HepG2 (cell line): Measurements from ENCODE around the gene F12. TPM values are rescaled to one million over a fixed set of nuclear protein-coding genes. Genes with fewer than 3 reads are reported as not detected.
A peak's percentile ranks its signal among the peaks of the same experiment; 100 is the strongest.

Experiments used
- AGO1 ChIP-seq: fragments of 200-400 bp; formaldehyde crosslinking; IDR thresholded peaks from 2 replicates; pipeline ENCODE4 v1.6.1; 2017; ENCODE audit warnings: mild to moderate bottlenecking, low read depth, low read length, moderate library complexity; ENCODE audit not compliant: poor library complexity, severe bottlenecking
- CEBPB ChIP-seq: IDR thresholded peaks from 2 replicates; pipeline ENCODE4 v1.6.1; 2011; ENCODE audit warnings: low read depth, low read length, improper control_type of control experiment, borderline replicate concordance
- CSRNP2 ChIP-seq: sonication (generic); formaldehyde crosslinking; conservative IDR thresholded peaks from 2 replicates; pipeline ENCODE4 v1.8.0; 2022; ENCODE audit warnings: low read depth, missing genetic modification reagents
- E2F2 ChIP-seq: sonication (generic); formaldehyde crosslinking; IDR thresholded peaks from 2 replicates; pipeline ENCODE4 v1.4.0; 2020; ENCODE audit warnings: missing genetic modification reagents, borderline replicate concordance
- FOXA3 ChIP-seq: IDR thresholded peaks from 2 replicates; pipeline ENCODE4 v1.6.1; 2016; ENCODE audit warnings: missing genetic modification reagents, missing compliant biosample characterization
- HMG20B ChIP-seq: conservative IDR thresholded peaks from 2 replicates; pipeline ENCODE4 v1.6.1; 2016; ENCODE audit warnings: missing genetic modification reagents, missing compliant biosample characterization
- HNF1B ChIP-seq: sonication (generic); formaldehyde crosslinking; IDR thresholded peaks from 2 replicates; pipeline ENCODE4 v1.5.1; 2020; ENCODE audit warnings: mild to moderate bottlenecking, moderate library complexity, missing genetic modification reagents
- HNF4A ChIP-seq: sonication (generic); formaldehyde crosslinking; IDR thresholded peaks from 2 replicates; pipeline ENCODE4 v1.4.0; 2020; ENCODE audit warnings: missing genetic modification reagents
- JARID2 ChIP-seq: sonication (generic); formaldehyde crosslinking; IDR thresholded peaks from 2 replicates; pipeline ENCODE4 v1.8.1; 2023; ENCODE audit warnings: missing genetic modification reagents, inconsistent platforms; ENCODE audit not compliant: insufficient replicate concordance
- NFAT5 ChIP-seq: sonication (generic); formaldehyde crosslinking; IDR thresholded peaks from 2 replicates; pipeline ENCODE4 v1.4.0; 2020; ENCODE audit warnings: missing genetic modification reagents
- REXO4 ChIP-seq: sonication (generic); formaldehyde crosslinking; IDR thresholded peaks from 2 replicates; pipeline ENCODE4 v1.8.0; 2022; ENCODE audit warnings: missing genetic modification reagents, mild to moderate bottlenecking, borderline replicate concordance
- SMAD3 ChIP-seq: sonication (generic); formaldehyde crosslinking; IDR thresholded peaks from 2 replicates; pipeline ENCODE4 v1.4.0; 2020; ENCODE audit warnings: missing genetic modification reagents
- SMARCC2 ChIP-seq: fragments of 450-650 bp; IDR thresholded peaks from 2 replicates; pipeline ENCODE4 v1.6.1; 2017; ENCODE audit warnings: antibody characterized with exemption, mild to moderate bottlenecking
- TCF12 ChIP-seq, 2 experiments: fragments of 450-650 bp in 1 of 2; sonication (generic) in 1 of 2; formaldehyde crosslinking in 1 of 2; IDR thresholded peaks; 2 replicates each; pipeline versions ENCODE4 v1.6.1 to v1.8.0; 2017 to 2022; ENCODE audit warnings: antibody characterized with exemption in 1 of 2, mild to moderate bottlenecking in 1 of 2, missing genetic modification reagents in 1 of 2, moderate library complexity in 1 of 2
- ZBTB34 ChIP-seq: sonication (generic); formaldehyde crosslinking; IDR thresholded peaks from 2 replicates; pipeline ENCODE4 v1.8.0; 2022; ENCODE audit warnings: mild to moderate bottlenecking, missing genetic modification reagents
- ZFP41 ChIP-seq: sonication (generic); formaldehyde crosslinking; IDR thresholded peaks from 2 replicates; pipeline ENCODE4 v1.4.0; 2020; ENCODE audit warnings: mild to moderate bottlenecking, missing genetic modification reagents, borderline replicate concordance
- polyA plus RNA-seq, 8 experiments: library from polyadenylated mRNA; depleted of rRNA in 3 of 8; stranded (reverse) in 7 of 8; unstranded in 1 of 8; fragments of >200 nt; fragmentation: Illumina TruSeq in 4 of 8; extraction: Trizol in 4 of 8; gene quantifications; 2 replicates each; pipeline versions ENCODE4 v1.2.1 to v1.2.3, GENCODE V29; 2011 to 2016; ENCODE audit warnings: low read depth in 4 of 8, missing spikeins in 1 of 8, mixed read lengths in 1 of 8; ENCODE audit not compliant: insufficient read depth in 1 of 8
- total RNA-seq, 5 experiments: library from RNA; depleted of rRNA; stranded (reverse); fragments of >200 nt; fragmentation: Illumina TruSeq; extraction: Trizol; gene quantifications; 2 replicates each; pipeline ENCODE4 v1.2.3, GENCODE V29; 2016; ENCODE audit warnings: low read depth in 1 of 5

The F12 gene
- total and polyA plus RNA-seq, 2 of the 13 experiments (the other 11 are each of a cell fraction or from before 2014, with no cell fraction given), result 2.5 to 3.0 TPM

- no peak for TF ChIP-seq NFAT5
- no peak for TF ChIP-seq ZFP41 (CRISPR knock-in tag)
- TF ChIP-seq HNF1B (CRISPR knock-in tag), result no peak
- TF ChIP-seq FOXA3 (CRISPR knock-in tag), result 0 out of 2 replicates have a peak, but pooled peaks have one; percentile 17
- TF ChIP-seq HNF4A (CRISPR knock-in tag), result peak; percentile 95
- 0 out of 2 replicates have a peak, but pooled peaks have one; percentile 26 for TF ChIP-seq SMAD3
- TF ChIP-seq REXO4 (CRISPR knock-in tag), result no peak
- TF ChIP-seq E2F2 (CRISPR knock-in tag), result no peak
- no peak for TF ChIP-seq HMG20B
- TF ChIP-seq CEBPB, result peak; percentile 39; the same call in 1 of the 2 replicates
- TF ChIP-seq ZBTB34, result peak; percentile 69; the same call in 1 of the 2 replicates
- no peak for TF ChIP-seq CSRNP2 (CRISPR knock-in tag)
- TF ChIP-seq JARID2 (CRISPR knock-in tag), result no peak
- TF ChIP-seq AGO1, result no peak
- no peak for TF ChIP-seq SMARCC2
- no peak for TF ChIP-seq TCF12 (IDR thresholded peaks at IDR 0.05)
- TF ChIP-seq TCF12 (CRISPR knock-in tag; IDR thresholded peaks at IDR 0.05), result no peak
Measured at GRCh38 chr5:177409043-177409801, at the start of gene F12 (continued).
